IgD-negative memory B cell (primary cell): ENCODE results near the gene PSMA5. TPM values are rescaled to one million over a fixed set of nuclear protein-coding genes. Genes with fewer than 3 reads are reported as not detected.
"Not testable (repeated sequence)": the region's sequence is repeated elsewhere in the genome, so short reads cannot be mapped to it uniquely, and the experiment has no call there.

Experiments used
- H3K27ac Mint-ChIP-seq, 3 donors: one replicate each; pipeline ENCODE4 v1.8.0; 2020 to 2022; ENCODE audit warnings: mild to moderate bottlenecking in 3 of 3, mixed read lengths in 3 of 3, moderate library complexity in 1 of 3
- H3K27me3 Mint-ChIP-seq: one replicate; pipeline ENCODE4 v1.8.0; 2021; ENCODE audit warnings: mixed read lengths
- H3K36me3 Mint-ChIP-seq: one replicate; pipeline ENCODE4 v1.8.0; 2020; ENCODE audit warnings: mild to moderate bottlenecking, mixed read lengths
- H3K4me1 Mint-ChIP-seq, 3 donors: one replicate each; pipeline ENCODE4 v1.8.0; 2020 to 2022; ENCODE audit warnings: mixed read lengths in 3 of 3, mild to moderate bottlenecking in 1 of 3
- H3K4me3 Mint-ChIP-seq, 4 donors: one replicate each; pipeline ENCODE4 v1.8.0; 2020 to 2022; ENCODE audit warnings: mild to moderate bottlenecking in 4 of 4, mixed read lengths in 4 of 4, moderate library complexity in 3 of 4
- H3K9me3 Mint-ChIP-seq, 3 donors: one replicate each; pipeline ENCODE4 v1.8.0; 2020 to 2021; ENCODE audit warnings: mixed read lengths in 3 of 3, mild to moderate bottlenecking in 1 of 3
- polyA plus RNA-seq: library from polyadenylated mRNA; unstranded; fragments of 300-500 nt; fragmentation: Illumina TruSeq; gene quantifications from one replicate; pipeline ENCODE4 v1.2.3, GENCODE V29; 2021

PSMA5 gene
- polyA plus RNA-seq, 1 donor from 2014 or later = 77.1 TPM

DNA sequence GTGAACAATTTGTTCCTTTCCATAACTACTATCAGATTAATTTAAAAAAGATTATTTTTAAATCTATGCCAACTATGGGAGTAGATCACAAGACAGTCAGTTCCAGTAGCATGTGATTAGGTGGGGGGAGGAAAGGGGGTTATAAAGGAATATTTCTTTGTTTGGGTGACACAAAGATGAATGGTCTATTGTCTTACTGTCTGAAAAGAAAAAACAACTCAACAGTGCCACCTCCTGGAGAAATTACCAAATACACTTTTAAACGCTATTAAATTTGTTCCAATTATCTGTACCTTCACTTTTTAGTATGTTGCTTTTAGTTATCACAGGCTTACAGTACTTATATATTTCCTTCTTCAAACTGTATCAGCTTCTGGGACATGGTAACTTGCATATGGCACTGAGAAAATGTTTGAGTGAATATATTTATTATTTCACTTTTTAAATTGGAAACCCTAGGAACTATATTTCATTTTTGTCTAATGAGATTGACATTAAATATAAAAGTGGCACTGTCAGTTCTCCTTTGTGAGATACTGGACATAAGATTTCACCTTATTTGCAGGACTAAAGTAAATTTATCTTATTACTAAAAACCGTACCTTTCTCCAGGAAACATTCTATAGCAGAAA, 26.8 kb downstream of the PSMA5 start:
- H3K4me1 Mint-ChIP-seq = peaks cover 4 to 21% (median 10%) of the 10 kb centered on the region in 3 donors
- H3K27me3 Mint-ChIP-seq = peaks cover 35% of the 10 kb centered on the region
- H3K9me3 Mint-ChIP-seq = no peaks in the 10 kb centered on the region
- peak overlapping the region in 2 of 4 donors; percentile 34 to 68 for H3K4me3 Mint-ChIP-seq
- H3K27ac Mint-ChIP-seq = no peak overlapping the region
- peaks cover 2% of the 10 kb centered on the region for H3K36me3 Mint-ChIP-seq

DNA sequence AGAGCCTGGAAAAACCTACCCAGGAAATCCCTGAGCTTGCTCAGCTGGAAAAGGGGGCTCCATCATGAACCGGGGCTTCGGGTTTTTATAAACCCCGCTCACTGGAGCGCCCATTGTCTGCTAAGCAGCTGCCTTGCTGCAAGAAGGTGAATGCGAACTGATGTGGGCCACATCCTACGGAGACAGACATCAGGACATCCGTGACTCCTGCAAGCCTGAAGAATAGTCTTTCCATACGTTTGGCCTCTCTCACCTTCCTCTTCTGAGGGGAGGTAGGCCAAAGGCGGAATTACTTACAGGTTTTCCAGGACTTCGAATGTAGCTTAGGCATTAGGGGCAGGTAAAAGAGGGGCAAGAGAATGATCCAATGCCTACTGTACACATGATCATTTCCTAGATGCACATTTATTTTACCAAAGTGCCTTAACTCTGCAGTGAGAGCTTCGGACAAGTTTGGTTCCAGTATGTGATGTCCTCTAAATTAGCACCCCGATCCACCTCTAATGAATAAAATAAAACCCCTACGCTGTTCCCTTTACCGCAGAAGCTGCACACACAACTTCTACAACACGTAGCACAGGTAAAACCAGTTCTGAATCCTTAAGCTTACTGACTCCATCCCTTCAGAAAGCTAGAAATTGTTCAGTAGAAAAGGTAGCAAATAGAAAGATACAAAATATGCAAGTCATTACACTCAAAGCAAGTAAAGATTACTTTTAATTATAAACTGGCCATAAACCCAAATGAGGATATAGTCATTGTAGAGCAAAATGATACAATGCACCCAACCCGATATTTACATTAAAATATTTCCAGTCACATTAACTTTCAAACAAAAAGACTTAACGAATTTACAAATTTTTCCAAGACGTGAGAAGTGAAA, 27.7 kb downstream of the PSMA5 start:
- peaks cover 40% of the 10 kb centered on the region for H3K27me3 Mint-ChIP-seq
- H3K9me3 Mint-ChIP-seq = no peaks in the 10 kb centered on the region
- H3K4me1 Mint-ChIP-seq = peaks cover 4 to 18% (median 10%) of the 10 kb centered on the region in 3 donors
- peak overlapping the region in 2 of 3 donors; percentile 31 to 64 for H3K27ac Mint-ChIP-seq
- peak overlapping the region; percentile 50 to 90 (median 83) for H3K4me3 Mint-ChIP-seq
- peaks cover 2% of the 10 kb centered on the region for H3K36me3 Mint-ChIP-seq

DNA sequence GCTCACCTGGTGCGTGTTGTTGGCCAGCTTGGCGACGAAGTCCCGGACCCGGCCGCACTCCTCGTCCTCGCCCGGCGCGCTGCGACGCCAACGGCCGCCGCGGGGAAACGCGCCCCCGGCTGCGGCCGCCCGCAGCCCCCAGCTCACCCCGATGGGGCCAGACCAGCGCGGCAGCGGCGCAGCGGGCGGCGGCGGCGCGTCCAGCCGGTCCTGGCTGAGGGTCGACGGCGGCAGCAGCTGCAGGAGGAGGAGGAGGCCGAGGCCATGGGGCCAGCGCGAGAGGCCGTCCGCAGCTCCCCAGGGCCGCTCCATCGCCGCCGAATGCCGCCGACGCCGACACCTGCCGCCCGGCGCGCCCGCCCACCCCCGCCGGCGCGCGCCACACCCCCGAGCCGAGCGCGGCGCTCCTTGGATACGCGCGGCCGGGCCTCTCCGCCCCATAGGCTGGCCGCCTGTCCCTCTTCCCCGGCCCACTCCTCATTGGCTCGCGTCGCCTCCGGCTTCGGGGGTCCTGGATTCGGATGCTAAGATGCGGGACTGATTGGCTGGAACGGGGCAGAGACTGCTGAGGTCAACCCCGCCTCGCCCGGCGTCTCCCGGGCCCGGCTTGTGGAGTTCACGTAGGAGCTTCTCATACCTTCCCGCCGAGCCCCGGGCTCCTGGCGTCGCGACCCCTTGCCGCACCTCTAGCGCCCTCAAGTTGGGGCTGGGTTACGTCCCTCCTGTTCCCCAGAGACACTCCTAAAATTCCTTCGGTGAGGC, 28.5 kb downstream of the PSMA5 start, which contains the start of gene SORT1:
Gene SORT1 (minus strand): TSS at position 338 of the 762 bp plus-strand sequence. CDS start 26 bp downstream, at position 312.
- Mint-ChIP-seq H3K4me3 (peak within 1 kb of the TSS; percentile 78 to 96 (median 92)), H3K9me3 (no peaks in the 10 kb centered on the region), H3K27ac (peak within 1 kb of the TSS in 2 of 3 donors; percentile 59 to 64), H3K27me3 (peaks cover 48% of the 10 kb centered on the region), H3K36me3 (peaks cover 2% of the 10 kb centered on the region), H3K4me1 (peaks cover 4 to 18% (median 10%) of the 10 kb centered on the region in 3 donors)

DNA sequence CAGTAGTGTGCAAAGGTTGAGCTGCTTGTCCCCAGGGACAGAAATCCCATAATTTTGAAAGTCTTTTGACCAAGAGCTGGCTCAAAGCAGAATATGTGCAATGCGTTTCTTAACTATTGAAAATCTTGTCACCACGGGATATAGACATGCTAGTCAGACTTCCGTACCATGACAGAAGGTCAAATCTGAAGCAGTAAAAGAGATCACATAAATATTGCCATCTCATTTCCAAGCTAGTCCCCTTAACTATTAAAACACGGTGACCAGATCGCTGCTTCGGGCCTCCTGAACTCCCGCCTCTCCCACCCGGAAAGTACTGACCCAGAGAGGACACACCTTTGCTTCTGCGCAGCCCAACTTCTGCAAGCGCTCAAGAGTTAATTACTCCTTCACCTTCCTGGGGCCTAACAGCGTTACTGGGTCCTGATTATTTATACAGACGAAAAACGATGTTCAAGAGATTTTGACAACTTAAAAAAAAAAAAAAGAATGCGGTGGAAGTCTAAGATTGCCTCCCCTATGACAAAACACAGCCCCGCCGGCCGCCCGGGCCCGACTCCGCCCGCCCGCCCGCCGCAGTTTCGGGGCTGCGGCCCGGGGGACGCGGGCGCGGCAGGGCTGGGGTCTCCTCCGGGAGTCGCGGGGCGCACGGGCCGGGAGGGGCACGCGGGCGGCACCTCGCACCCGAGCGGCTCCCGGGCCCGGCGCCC, 29.2 kb downstream of the PSMA5 start:
- peak overlapping the region; percentile 78 to 96 (median 90) for H3K4me3 Mint-ChIP-seq
- H3K4me1 Mint-ChIP-seq = peaks cover 11 to 18% (median 16%) of the 10 kb centered on the region in 3 donors
- peaks cover 55% of the 10 kb centered on the region for H3K27me3 Mint-ChIP-seq
- H3K27ac Mint-ChIP-seq = peak overlapping the region in 1 of 3 donors; percentile 59
- no peaks in the 10 kb centered on the region for H3K9me3 Mint-ChIP-seq
- peaks cover 2% of the 10 kb centered on the region for H3K36me3 Mint-ChIP-seq

DNA sequence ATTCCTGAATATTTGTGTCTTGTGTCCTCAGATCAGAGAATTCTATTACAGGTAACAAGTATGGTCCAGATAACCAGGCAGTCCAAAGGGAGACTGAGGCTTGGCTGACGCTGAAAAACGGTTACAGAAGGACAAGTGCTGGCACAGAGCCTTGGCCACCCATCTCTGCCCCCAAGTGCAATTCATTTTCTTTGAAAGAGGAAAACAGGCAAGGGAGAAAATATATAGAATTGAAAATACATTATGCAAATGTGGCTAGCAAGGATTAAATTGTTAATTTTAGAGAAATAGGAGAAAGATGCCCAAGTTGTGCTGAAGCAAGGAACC, 29.8 kb downstream of the PSMA5 start:
- H3K36me3 Mint-ChIP-seq = peaks cover 2% of the 10 kb centered on the region
- no peaks in the 10 kb centered on the region for H3K9me3 Mint-ChIP-seq
- peak overlapping the region; percentile 44 to 96 (median 90) for H3K4me3 Mint-ChIP-seq
- H3K27ac Mint-ChIP-seq = no peak overlapping the region
- H3K27me3 Mint-ChIP-seq = peaks cover 61% of the 10 kb centered on the region
- H3K4me1 Mint-ChIP-seq = peaks cover 17 to 24% (median 21%) of the 10 kb centered on the region in 3 donors

DNA sequence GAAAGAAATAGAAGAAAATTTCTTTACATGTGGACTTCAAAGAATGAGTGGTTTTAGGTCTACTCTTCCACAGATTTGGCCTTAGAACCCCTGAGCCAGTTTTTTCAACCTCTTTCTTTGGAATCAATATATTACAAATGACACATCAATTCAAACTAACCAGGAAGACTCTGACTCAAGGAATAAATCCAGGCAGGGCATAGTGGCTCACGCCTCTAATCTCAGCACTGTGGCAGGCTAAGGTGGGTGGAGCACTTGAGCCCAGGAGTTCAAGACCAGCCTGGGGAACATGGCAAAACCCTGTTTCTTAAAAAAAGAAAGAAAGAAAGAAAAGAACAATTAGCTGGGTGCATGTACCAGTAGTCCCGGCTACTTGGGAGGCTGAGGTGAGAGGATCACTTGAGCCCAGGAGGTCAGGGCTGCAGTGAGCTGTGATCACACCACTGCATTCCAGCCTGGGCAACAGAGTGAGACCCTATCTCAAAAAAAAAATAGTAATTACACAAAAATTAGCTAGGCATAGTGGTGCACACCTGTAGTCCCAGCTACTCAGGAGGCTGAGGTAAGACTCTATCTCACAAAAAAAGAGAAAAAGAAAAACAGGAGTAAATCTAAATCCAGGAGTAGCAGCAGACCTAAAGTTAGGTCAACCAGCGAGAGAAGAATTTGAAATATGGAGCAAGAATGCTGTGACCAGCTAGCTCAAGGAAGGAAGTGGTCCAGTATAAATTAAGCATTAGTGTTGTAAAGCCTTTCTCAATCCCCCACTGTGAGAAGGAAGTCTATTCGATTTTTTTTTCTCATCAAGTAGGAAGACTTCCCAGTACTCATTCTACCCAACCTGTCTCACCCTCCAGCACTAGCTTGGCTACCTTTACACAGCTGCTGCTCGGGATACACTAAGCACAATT, 30.4 kb downstream of the PSMA5 start:
- Mint-ChIP-seq H3K4me1 (peaks cover 21 to 25% (median 24%) of the 10 kb centered on the region in 3 donors), H3K9me3 (no peaks in the 10 kb centered on the region), H3K27me3 (peaks cover 65% of the 10 kb centered on the region)

DNA sequence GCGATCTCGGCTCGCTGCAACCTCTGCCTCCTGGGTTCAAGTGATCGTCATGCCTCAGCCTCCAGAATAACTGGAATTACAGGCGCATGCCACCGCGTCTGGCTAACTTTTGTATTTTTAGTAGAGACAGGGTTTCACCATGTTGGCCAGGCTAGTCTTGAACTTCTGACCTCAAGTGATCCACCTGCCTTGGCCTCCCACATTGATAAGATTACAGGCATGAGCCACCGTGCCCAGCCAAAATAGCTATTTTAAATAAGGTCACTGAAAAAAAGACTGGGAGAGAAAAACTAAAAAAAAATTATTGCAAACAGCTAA, 31.0 kb downstream of the PSMA5 start:
- not testable (repeated sequence) for H3K27ac Mint-ChIP-seq, H3K4me3 Mint-ChIP-seq, H3K9me3 Mint-ChIP-seq, H3K36me3 Mint-ChIP-seq
- Mint-ChIP-seq H3K4me1 (peaks cover 23 to 25% (median 24%) of the 10 kb centered on the region in 3 donors), H3K27me3 (peaks cover 65% of the 10 kb centered on the region)

More for the DNA sequence above, 30.4 kb downstream of the PSMA5 start:
- Mint-ChIP-seq H3K27ac (no peak overlapping the region), H3K36me3 (peaks cover 2% of the 10 kb centered on the region), H3K4me3 (peak overlapping the region; percentile 21 to 96 (median 68))

DNA sequence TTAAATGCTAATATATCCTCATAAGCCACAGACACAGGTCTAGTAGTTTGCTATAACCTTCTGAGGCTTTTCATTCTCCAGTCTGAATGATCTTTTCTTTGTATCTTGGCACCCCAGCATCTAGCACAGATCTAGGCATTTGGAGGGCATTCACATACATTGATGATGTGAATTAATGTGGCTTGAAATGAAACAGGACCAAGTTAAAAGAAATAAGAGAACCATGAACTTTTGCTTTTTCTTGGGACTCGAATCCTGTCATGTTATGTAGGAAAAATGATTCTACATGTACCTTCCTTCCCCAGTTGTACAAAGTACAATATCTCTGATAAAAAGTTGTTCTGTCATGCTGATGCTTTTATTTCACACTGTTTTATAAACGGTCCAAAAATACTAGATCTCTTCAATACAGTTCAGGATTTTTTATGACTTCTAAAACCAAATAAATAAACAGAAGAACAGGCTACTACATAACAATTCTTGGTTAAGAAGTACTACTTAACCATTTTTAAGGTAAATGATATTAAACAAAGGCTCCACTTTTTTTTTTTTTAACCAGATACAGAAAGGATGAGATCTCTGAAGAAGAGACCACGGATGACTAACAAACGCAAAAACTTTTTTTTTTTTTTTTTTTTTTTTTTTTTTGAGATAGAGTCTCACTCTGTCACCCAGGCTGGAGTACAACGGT, 31.5 kb downstream of the PSMA5 start:
- Mint-ChIP-seq H3K4me1 (peaks cover 24 to 25% (median 25%) of the 10 kb centered on the region in 3 donors), H3K36me3 (peaks cover 2% of the 10 kb centered on the region), H3K27ac (no peak overlapping the region), H3K27me3 (peaks cover 70% of the 10 kb centered on the region), H3K4me3 (peak overlapping the region in 1 of 4 donors; percentile 12), H3K9me3 (no peaks in the 10 kb centered on the region)

DNA sequence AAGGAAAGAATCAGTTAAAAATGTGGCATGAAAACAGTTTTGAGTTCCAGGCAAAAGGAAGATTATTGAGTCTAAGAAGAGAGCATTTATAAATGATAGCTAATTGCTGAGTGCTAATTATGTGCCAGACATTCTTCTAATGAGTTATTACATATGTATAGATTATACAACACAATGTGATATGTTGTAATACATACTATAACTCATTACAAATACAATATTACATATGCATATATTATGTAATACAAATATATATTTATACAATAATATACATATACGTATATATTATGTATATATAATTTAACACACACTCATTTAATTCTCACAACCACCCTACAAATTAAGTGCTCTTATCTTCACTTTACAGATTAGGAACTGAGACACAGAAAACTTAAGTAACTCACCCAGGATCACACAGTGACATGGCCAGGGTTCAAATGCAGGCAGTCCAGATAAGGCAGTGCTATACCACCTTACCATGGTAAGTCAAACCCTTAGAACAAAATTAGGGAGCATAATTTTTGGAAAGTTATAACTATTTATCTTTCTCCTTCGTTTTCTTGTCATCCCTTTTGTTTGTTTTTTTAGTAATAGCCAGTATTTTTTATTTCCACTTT, 32.5 kb downstream of the PSMA5 start:
- peaks cover 24 to 25% (median 25%) of the 10 kb centered on the region in 3 donors for H3K4me1 Mint-ChIP-seq
- no peak overlapping the region for H3K27ac Mint-ChIP-seq
- H3K27me3 Mint-ChIP-seq = peaks cover 77% of the 10 kb centered on the region
- H3K9me3 Mint-ChIP-seq = no peaks in the 10 kb centered on the region
- H3K36me3 Mint-ChIP-seq = peaks cover 2% of the 10 kb centered on the region
- no peak overlapping the region for H3K4me3 Mint-ChIP-seq

DNA sequence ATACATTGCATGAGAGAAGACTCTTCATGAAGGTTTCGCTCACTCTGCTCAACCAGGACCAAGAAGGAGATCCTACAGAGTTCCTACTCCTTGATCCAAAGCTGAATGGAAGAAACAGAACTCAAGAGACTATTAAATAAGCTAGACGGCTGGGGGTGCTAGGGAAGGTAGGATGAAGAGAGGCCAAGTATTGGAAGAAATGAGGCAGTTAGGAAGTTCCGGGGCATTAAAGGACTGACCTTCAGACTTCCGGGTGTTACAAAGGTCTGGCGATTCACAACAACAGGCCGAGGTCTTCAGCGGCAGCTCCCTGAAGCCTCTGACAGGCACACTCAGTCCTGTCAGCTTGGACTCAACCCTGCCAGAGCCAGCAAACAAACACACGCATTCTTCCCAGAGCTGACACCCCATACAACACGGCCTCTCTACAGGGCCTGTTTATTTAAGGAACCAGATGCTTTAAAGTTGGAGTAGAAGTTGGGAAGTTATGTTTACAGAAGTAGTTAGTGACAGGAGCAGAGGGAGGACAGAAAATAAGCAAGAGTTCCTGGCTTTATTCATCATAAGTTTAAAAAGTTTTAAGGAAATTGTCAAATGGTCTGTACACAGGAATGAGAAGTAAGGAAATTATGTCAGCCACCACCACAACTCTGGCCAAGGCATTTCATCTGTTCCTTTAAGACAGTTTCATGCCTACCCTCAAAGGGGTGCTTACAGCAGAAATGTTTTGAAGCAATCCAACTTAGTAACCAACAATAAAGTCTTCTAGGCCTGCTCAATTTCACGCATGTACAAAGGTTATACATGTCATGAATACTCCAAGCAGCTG, 33.2 kb downstream of the PSMA5 start:
- peaks cover 2% of the 10 kb centered on the region for H3K36me3 Mint-ChIP-seq
- peaks cover 24 to 25% (median 25%) of the 10 kb centered on the region in 3 donors for H3K4me1 Mint-ChIP-seq
- H3K27me3 Mint-ChIP-seq = peaks cover 73% of the 10 kb centered on the region
- H3K27ac Mint-ChIP-seq = no peak overlapping the region
- peak overlapping the region in 1 of 4 donors; percentile 34 for H3K4me3 Mint-ChIP-seq
- H3K9me3 Mint-ChIP-seq = no peaks in the 10 kb centered on the region

DNA sequence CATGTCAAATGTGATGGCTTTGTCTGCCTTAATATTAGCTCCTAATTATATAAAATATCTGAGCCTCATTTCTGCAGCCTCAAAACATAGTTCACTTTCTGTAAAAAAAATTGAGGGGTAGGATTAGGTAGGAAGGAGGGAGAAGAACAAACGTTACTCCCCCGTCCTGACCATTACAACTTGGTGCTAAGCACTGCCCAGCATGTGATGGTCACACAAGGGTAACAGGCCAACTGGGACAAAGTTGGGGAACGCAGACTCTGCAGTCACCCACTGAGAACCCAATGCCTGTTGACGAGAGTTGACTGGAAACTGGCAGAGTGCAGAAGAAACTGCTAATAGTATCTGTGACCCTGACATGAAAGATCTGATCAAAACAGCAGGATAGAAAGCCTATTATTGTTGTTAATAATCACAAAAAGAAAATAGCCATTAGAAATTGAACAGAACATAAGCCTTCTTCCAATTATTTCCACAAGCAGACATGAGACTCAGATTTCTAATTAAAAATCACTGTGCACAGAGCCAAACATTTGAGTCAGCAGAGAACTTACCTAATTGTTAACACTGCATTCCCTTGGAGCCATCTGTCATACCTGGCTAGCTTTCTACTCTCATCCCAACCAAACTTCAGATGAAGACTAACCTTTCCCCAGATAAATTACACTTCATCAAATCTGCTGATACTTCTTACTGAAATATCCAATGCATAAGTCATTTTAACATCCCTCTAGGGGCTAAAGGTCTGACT, 34.0 kb downstream of the PSMA5 start:
- Mint-ChIP-seq H3K27ac (no peak overlapping the region), H3K36me3 (peaks cover 2% of the 10 kb centered on the region), H3K4me3 (peak overlapping the region in 3 of 4 donors; percentile 6 to 80 (median 34)), H3K9me3 (no peaks in the 10 kb centered on the region), H3K4me1 (peaks cover 24 to 25% (median 25%) of the 10 kb centered on the region in 3 donors), H3K27me3 (peaks cover 77% of the 10 kb centered on the region)
